ENCODE data around the gene GARIN3.
A peak's percentile ranks its signal among the peaks of the same experiment; 100 is the strongest.

Gene GARIN3

DNA sequence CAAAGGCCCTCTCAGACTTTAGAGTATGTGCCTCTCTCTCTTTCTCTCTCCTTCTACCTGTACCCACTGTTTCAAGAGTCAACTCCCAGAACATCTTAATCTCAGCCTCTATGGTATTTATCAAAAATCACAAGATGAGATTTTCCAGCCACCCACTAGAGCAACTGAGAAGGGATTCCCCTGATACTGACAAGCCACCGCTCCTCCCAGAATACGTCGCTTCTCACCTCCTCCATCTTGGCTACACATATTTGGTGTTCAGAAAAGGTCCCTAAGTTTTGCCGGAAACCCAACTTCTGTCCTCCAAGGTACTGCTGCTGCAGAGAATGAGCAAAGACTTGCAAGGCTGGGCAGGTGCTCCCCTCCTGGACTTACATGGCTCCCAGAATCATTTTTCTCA is 6.1 kb downstream of the GARIN3 start:
- DNase-seq (ENCODE audit: insufficient read length, low spot score) (no peak), FAIRE-seq (no peak)
- TF ChIP-seq, protein P1, sequence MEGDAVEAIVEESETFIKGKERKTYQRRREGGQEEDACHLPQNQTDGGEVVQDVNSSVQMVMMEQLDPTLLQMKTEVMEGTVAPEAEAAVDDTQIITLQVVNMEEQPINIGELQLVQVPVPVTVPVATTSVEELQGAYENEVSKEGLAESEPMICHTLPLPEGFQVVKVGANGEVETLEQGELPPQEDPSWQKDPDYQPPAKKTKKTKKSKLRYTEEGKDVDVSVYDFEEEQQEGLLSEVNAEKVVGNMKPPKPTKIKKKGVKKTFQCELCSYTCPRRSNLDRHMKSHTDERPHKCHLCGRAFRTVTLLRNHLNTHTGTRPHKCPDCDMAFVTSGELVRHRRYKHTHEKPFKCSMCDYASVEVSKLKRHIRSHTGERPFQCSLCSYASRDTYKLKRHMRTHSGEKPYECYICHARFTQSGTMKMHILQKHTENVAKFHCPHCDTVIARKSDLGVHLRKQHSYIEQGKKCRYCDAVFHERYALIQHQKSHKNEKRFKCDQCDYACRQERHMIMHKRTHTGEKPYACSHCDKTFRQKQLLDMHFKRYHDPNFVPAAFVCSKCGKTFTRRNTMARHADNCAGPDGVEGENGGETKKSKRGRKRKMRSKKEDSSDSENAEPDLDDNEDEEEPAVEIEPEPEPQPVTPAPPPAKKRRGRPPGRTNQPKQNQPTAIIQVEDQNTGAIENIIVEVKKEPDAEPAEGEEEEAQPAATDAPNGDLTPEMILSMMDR (IDR thresholded peaks at IDR 0.05; ENCODE audit: insufficient read depth, missing control alignments), result no peak

DNA sequence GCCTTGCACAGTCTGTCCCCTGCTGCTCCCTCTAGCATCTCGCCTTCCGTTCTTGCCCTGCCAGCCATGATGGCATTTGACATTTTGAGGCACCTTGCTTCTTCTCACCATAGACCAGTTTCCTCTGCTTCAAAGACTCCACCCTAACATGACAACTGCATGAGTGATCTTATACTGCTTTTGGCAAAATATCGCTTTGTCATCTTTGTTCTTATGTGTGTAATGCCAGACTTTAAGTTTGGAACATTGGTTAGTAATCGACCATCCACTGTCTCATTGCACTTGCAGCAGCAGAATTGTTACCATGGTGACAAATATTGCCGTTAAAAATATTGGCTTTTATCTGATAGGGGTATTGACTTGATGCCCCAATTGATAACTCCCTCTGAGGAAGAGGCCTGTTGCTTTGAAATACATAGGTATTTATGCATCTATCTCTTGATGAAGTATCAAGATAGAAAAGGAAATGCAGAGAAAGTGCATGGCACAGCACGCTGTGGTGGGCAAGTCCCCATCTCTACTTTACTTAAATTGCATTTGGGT is 6.8 kb downstream of the GARIN3 start:
- TF ChIP-seq, protein P1 (IDR thresholded peaks at IDR 0.05; ENCODE audit: insufficient read depth, missing control alignments), result no peak
- FAIRE-seq (no peak), DNase-seq (ENCODE audit: insufficient read length, low spot score) (no peak)

DNA sequence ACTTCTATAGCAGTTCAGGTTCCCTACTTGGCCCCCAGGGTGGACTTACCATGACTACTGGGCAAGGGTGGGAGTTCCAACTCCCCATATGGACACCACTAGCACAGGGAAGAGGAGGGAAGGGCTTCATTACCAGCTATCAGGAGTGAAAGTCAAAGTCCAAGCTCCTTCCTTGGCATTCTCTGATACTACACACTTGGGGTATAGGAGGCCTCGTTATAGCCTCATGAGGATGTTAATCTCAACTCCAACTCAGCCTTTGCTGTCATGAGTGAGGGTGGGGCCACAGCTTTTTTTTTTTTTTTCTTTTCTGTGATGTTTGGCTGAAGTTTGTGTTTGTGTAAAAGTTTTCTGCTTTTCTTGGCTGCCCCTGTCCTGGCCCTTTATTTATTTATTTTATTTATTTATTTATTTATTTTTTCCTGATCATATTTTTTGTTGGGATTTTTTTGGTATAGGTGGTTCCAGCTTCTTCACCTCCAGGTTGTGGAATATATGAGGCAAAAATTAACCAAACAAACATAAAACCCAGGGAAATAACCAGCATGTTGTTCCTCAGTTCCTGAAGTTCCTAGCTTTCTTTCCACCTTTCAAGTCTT is 8.7 kb downstream of the GARIN3 start:
- DNase-seq (ENCODE audit: insufficient read length, low spot score) (no peak), FAIRE-seq (no peak)
- TF ChIP-seq, protein P1 (IDR thresholded peaks at IDR 0.05; ENCODE audit: insufficient read depth, missing control alignments), result no peak

DNA sequence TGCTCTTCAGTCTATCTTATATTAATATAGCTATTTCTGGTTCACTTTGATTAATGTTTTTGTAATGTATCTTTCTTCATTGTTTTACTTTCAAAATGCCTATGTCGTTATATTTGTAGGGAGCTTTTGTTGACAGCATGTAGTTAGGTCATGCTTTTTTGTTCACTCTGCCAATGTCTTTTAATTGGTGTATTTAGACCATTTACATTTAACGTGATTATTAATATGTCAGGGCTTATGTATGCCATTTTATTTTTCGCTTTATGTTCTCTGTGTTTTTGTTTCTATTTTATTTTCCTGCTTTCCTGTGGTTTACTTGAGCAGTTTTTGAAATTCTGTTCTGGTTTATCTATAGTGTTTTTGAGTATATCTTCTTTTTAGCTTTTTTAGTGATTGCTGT is 10.8 kb downstream of the GARIN3 start:
- FAIRE-seq (no peak), DNase-seq (ENCODE audit: insufficient read length, low spot score) (no peak)
- TF ChIP-seq, protein P1 (IDR thresholded peaks at IDR 0.05; ENCODE audit: insufficient read depth, missing control alignments), result no peak

DNA sequence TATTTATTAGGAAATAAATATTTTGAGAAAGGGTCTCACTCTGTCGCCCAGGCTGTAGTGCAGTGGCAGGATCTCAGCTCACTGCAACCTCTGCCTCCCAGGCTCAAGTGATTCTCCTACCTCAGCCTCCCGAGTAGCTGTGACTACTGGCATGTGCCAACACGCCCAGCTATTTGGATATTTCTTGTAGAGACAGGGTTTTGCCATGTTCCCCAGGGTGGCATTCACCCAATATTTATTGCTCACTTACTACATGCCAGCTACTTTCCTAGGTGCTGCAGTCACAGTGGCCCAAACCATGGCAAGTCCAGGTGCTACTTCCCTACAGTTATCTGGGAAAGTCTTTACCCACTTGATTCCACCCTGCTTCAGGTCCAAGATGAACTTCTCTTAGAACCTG is 15.1 kb downstream of the GARIN3 start:
- TF ChIP-seq, protein P1 (IDR thresholded peaks at IDR 0.05; ENCODE audit: insufficient read depth, missing control alignments), result no peak
- DNase-seq (ENCODE audit: insufficient read length, low spot score), result no peak
- no peak for FAIRE-seq

DNA sequence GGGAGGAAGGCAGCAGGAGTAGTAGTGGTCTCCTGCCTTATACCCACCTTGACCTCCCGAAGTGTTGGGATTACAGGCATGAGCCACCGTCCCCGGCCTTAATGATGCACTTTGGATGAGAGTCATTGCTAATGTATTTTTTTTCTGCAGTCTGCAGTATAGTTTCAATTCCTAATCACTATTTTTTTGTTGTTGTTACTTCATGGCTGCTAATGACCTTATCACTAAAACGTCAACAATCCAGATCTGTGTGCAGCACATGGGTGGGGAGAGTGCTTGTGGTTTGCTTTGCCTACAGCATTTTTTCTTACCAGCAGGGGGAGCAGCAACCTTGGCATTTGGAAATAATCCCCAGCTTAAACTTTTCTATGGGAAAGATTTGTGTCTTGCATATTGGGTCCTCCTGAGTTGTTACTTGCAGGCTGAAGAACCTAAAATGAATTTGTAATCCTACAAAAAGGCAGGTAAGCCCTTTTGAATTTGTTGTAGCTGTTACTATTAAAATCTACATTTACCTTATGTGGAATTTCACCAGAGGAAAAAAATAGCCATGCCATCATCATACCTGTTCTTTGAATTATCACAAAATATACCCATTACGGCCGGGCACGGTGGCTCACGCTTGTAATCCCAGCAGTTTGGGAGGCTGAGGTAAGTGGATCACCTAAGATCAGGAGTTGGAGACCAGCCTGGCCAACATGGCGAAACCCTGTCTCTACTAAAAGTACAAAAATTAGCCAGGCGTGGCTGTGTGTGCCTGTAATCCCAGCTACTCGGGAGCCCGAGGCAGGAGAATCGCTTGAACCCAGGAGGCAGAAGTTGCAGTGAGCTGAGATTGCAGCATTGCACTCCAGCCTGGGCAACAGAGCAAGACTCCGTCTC is 17.1 kb downstream of the GARIN3 start:
- TF ChIP-seq, protein P1 (IDR thresholded peaks at IDR 0.05; ENCODE audit: insufficient read depth, missing control alignments), result peak; percentile 91
- FAIRE-seq (no peak), DNase-seq (ENCODE audit: insufficient read length, low spot score) (peak; percentile 45)

Data from D721Med (cell line).